Activated CD8-positive, alpha-beta T cell treated with anti-CD3 and anti-CD28 coated beads for 36 hours (primary cell): Measurements from ENCODE around the gene EYS. TPM values are rescaled to one million over a fixed set of nuclear protein-coding genes. Genes with fewer than 3 reads are reported as not detected.

Experiments
- ATAC-seq: fragments of 200-7000 bp; cut with Tn5 transposase; one replicate; pipeline ENCODE4 v1.10.0; 2021; ENCODE audit warnings: mild to moderate bottlenecking, moderate library complexity
- CTCF ChIA-PET: fragments of 350-600 bp; sonication (Branson Sonifier 250); formaldehyde crosslinking; loops from one replicate; lab custom pipeline; 2021; ENCODE audit warnings: antibody characterized with exemption; lab: Charles Lee
- POLR2A ChIA-PET: fragments of 350-600 bp; sonication (Branson Sonifier 250); formaldehyde crosslinking; loops from one replicate; lab custom pipeline; 2021; ENCODE audit warnings: antibody characterized with exemption; lab: Charles Lee
- DNase-seq: peaks from one replicate; pipeline ENCODE4 v3.0.0-alpha.2; 2020
- H3K27ac Mint-ChIP-seq: one replicate; pipeline ENCODE4 v1.8.0; 2021; ENCODE audit warnings: mild to moderate bottlenecking, mixed read lengths
- H3K27me3 Mint-ChIP-seq: one replicate; pipeline ENCODE4 v1.8.0; 2021; ENCODE audit warnings: mixed read lengths
- H3K36me3 Mint-ChIP-seq: one replicate; pipeline ENCODE4 v1.8.0; 2021; ENCODE audit warnings: low read depth, mixed read lengths
- H3K4me1 Mint-ChIP-seq: one replicate; pipeline ENCODE4 v1.8.0; 2021; ENCODE audit warnings: low read depth, mixed read lengths
- H3K4me3 Mint-ChIP-seq: one replicate; pipeline ENCODE4 v1.8.0; 2021; ENCODE audit warnings: mild to moderate bottlenecking, moderate library complexity, mixed read lengths
- H3K9me3 Mint-ChIP-seq: one replicate; pipeline ENCODE4 v1.8.0; 2021; ENCODE audit warnings: mixed read lengths
- CTCF ChIP-seq: fragments of 200-600 bp; IDR thresholded peaks from one replicate; pipeline ENCODE4 v1.8.0; 2022; ENCODE audit warnings: antibody characterized with exemption, mild to moderate bottlenecking
- intact Hi-C: fragments of 100-400 bp; cut with micrococcal nuclease; formaldehyde crosslinking; loops from one replicate; pipeline ENCODE4 v1.10.0; 2022
- total RNA-seq, 2 experiments: library from RNA; stranded (reverse); gene quantifications; one replicate each; pipeline ENCODE4 v1.2.3, GENCODE V29; 2021

Gene EYS
- total RNA-seq, 2 experiments from 2014 or later, result not detected

DNA sequence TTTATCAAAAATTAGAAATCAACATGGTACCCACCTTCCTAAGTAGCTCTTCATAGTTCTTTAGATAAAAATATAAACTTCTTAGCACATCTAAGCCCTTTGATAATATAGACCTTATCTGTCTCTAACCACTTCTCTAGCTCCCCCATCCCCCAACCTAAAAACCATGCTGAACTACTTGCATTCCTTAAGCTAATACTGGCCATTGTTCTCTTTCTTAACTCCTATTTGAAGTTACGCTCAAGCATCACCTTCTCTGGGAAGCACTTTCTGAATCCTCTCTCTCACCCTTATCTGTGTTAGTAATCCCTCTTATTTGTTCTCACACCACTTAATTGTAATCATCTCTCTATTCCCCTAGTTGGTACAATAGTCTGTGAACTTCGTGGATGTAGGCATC, 1918.5 kb downstream of the EYS start:
- no peaks in the 10 kb centered on the region for H3K4me1 Mint-ChIP-seq
- POLR2A ChIA-PET, result no interaction called here
- CTCF ChIA-PET, result no interaction called here
- H3K4me3 Mint-ChIP-seq, result no peak overlapping the region
- H3K27ac Mint-ChIP-seq, result no peak overlapping the region
- ATAC-seq, result no peak
- intact Hi-C loops, result no loop called here
- peaks cover 3% of the 10 kb centered on the region for H3K27me3 Mint-ChIP-seq
- H3K36me3 Mint-ChIP-seq, result no peaks in the 10 kb centered on the region
- DNase-seq, result no peak
- no peak for TF ChIP-seq CTCF
- no peaks in the 10 kb centered on the region for H3K9me3 Mint-ChIP-seq

- CTCF ChIA-PET, result no interaction called here
- no peaks in the 10 kb centered on the region for H3K4me1 Mint-ChIP-seq
- H3K36me3 Mint-ChIP-seq, result no peaks in the 10 kb centered on the region
- no peaks in the 10 kb centered on the region for H3K9me3 Mint-ChIP-seq
- intact Hi-C loops, result no loop called here
- no peak overlapping the region for H3K4me3 Mint-ChIP-seq
- no peak for TF ChIP-seq CTCF
- H3K27ac Mint-ChIP-seq, result no peak overlapping the region
- DNase-seq, result no peak
- POLR2A ChIA-PET, result no interaction called here
- peaks cover 7% of the 10 kb centered on the region for H3K27me3 Mint-ChIP-seq
- no peak for ATAC-seq
Observed at GRCh38 chr6:63787021-63787420, 1920.0 kb downstream of the EYS start.

GRCh38 chr6:63785006-63785405, 1922.0 kb downstream of the EYS start:
- H3K27me3 Mint-ChIP-seq, result peaks cover 11% of the 10 kb centered on the region
- no peak overlapping the region for H3K4me3 Mint-ChIP-seq
- no peak overlapping the region for H3K27ac Mint-ChIP-seq
- POLR2A ChIA-PET, result interaction anchor here (0.8 kb wide), 1 partner anchor 83 kb away, joined by 3 read pairs; no protein-coding TSS in a partner anchor
- no peak for TF ChIP-seq CTCF
- ATAC-seq (no peak), DNase-seq (no peak)
- intact Hi-C loops, result no loop called here
- CTCF ChIA-PET, result interaction anchor here (1.4 kb wide), 1 partner anchor 17 kb away, joined by 3 read pairs; no protein-coding TSS in a partner anchor
- H3K36me3 Mint-ChIP-seq, result no peaks in the 10 kb centered on the region
- H3K4me1 Mint-ChIP-seq, result no peaks in the 10 kb centered on the region
- H3K9me3 Mint-ChIP-seq, result peaks cover 7% of the 10 kb centered on the region

- peaks cover 11% of the 10 kb centered on the region for H3K27me3 Mint-ChIP-seq
Observed at GRCh38 chr6:63783096-63783495, 1923.9 kb downstream of the EYS start.

DNA sequence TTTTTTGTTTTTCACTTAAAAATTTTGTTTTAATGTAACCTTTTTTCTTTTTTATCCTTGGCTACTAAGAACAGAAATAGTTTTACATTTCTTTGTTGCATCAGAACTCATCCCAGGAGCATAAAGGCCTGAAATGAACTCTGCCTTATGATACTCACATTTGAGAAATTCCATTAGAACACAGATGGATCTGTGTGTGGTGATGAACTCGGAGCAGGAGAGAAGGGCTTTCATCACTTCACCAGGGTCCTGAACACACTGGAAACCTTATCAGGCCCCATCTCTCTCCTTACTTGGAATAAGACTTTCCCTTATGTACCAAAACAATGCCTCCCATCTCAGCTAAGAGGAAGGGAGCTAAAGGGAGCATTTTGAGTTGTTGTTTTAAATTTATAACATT, 1932.1 kb downstream of the EYS start:
- ChIA-PET POLR2A (no interaction called here), CTCF (interaction anchor here (1.5 kb wide), 1 partner anchor 10 kb away, joined by 4 read pairs; no protein-coding TSS in a partner anchor)
- ATAC-seq, result no peak
- intact Hi-C loops, result no loop called here
- no peaks in the 10 kb centered on the region for H3K36me3 Mint-ChIP-seq
- H3K27me3 Mint-ChIP-seq, result peaks cover 9% of the 10 kb centered on the region
- no peaks in the 10 kb centered on the region for H3K4me1 Mint-ChIP-seq
- DNase-seq, result no peak
- H3K9me3 Mint-ChIP-seq, result no peaks in the 10 kb centered on the region
- no peak overlapping the region for H3K4me3 Mint-ChIP-seq
- TF ChIP-seq CTCF, result no peak
- no peak overlapping the region for H3K27ac Mint-ChIP-seq

More at GRCh38 chr6:63783096-63783495, 1923.9 kb downstream of the EYS start:
- Mint-ChIP-seq H3K4me1 (no peaks in the 10 kb centered on the region), H3K9me3 (peaks cover 7% of the 10 kb centered on the region), H3K4me3 (no peak overlapping the region), H3K27ac (no peak overlapping the region), H3K36me3 (no peaks in the 10 kb centered on the region)
- ATAC-seq (no peak), DNase-seq (no peak)
- ChIA-PET CTCF (interaction anchor here (1.2 kb wide), 1 partner anchor 19 kb away, joined by 6 read pairs; no protein-coding TSS in a partner anchor), POLR2A (no interaction called here)
- TF ChIP-seq CTCF, result no peak
- intact Hi-C loops, result no loop called here
